CD4-positive, alpha-beta T cell (primary cell): ENCODE measurements around the gene NMRK1. TPM values are rescaled to one million over a fixed set of nuclear protein-coding genes. Genes with fewer than 3 reads are reported as not detected.

Experiments
- ATAC-seq: fragments of 200-7000 bp; cut with Tn5 transposase; one replicate; pipeline ENCODE4 v1.10.0; 2022; ENCODE audit warnings: mild to moderate bottlenecking; ENCODE audit not compliant: poor library complexity
- CTCF ChIA-PET: fragments of 350-600 bp; sonication (Branson Sonifier 250); formaldehyde crosslinking; loops from one replicate; lab custom pipeline; 2021; ENCODE audit warnings: antibody characterized with exemption, inconsistent platforms; lab: Charles Lee
- POLR2A ChIA-PET: fragments of 350-600 bp; sonication (Branson Sonifier 250); formaldehyde crosslinking; loops from one replicate; lab custom pipeline; 2021; ENCODE audit warnings: antibody characterized with exemption, inconsistent platforms; lab: Charles Lee
- DNase-seq, 14 experiments: peaks; one replicate each; pipeline ENCODE4 v3.0.0-alpha.2; 2013 to 2020; ENCODE audit warnings: mixed read lengths in 2 of 14
- H3K27ac ChIP-seq, 2 donors: one replicate each; pipeline versions ENCODE4 v1.5.1 to v1.7.0; 2013; ENCODE audit warnings: low read length in 2 of 2, low read depth in 1 of 2, mild to moderate bottlenecking in 1 of 2
- H3K27me3 ChIP-seq, 2 experiments: 1 replicate in 1 of 2; 2 replicates in 1 of 2; pipeline versions ENCODE4 v1.6.1 to v1.7.0; 2013; ENCODE audit warnings: low read length in 2 of 2, control low read depth in 1 of 2, mild to moderate bottlenecking in 1 of 2, moderate library complexity in 1 of 2; ENCODE audit not compliant: insufficient read depth in 2 of 2, control insufficient read depth in 1 of 2
- H3K36me3 ChIP-seq: one replicate; pipeline ENCODE4 v1.6.1; 2013; ENCODE audit warnings: low read length, control low read depth; ENCODE audit not compliant: insufficient read depth
- H3K4me1 ChIP-seq: one replicate; pipeline ENCODE4 v1.6.1; 2013; ENCODE audit warnings: low read length, control low read depth; ENCODE audit not compliant: insufficient read depth
- H3K4me3 ChIP-seq: one replicate; pipeline ENCODE4 v1.5.1; 2013; ENCODE audit warnings: mild to moderate bottlenecking, low read length, moderate library complexity
- H3K9me3 ChIP-seq, 2 experiments: 1 replicate in 1 of 2; 2 replicates in 1 of 2; pipeline versions ENCODE4 v1.6.1 to v1.7.0; 2013; ENCODE audit warnings: low read length in 2 of 2, mild to moderate bottlenecking in 2 of 2, control low read depth in 1 of 2, moderate library complexity in 1 of 2; ENCODE audit not compliant: control insufficient read depth in 1 of 2, insufficient read depth in 1 of 2
- H3K27ac Mint-ChIP-seq: one replicate; pipeline ENCODE4 v1.8.0; 2020; ENCODE audit warnings: mixed read lengths
- H3K27me3 Mint-ChIP-seq: one replicate; pipeline ENCODE4 v1.8.0; 2021; ENCODE audit warnings: mixed read lengths
- H3K36me3 Mint-ChIP-seq: one replicate; pipeline ENCODE4 v1.8.0; 2021; ENCODE audit warnings: low read depth, mixed read lengths
- H3K4me1 Mint-ChIP-seq: one replicate; pipeline ENCODE4 v1.8.0; 2021; ENCODE audit warnings: low read depth, mixed read lengths
- H3K4me3 Mint-ChIP-seq: one replicate; pipeline ENCODE4 v1.8.0; 2020; ENCODE audit warnings: mild to moderate bottlenecking, mixed read lengths
- H3K9me3 Mint-ChIP-seq: one replicate; pipeline ENCODE4 v1.8.0; 2020; ENCODE audit warnings: mixed read lengths
- CTCF ChIP-seq: fragments of 200-600 bp; IDR thresholded peaks from one replicate; pipeline ENCODE4 v1.8.0; 2022; ENCODE audit warnings: antibody characterized with exemption, mild to moderate bottlenecking
- intact Hi-C, 2 experiments: fragments of 100-400 bp; cut with DNase I in 1 of 2; cut with micrococcal nuclease in 1 of 2; formaldehyde crosslinking; loops; one replicate each; pipeline versions ENCODE4 v1.15.1 to v1.9.0; 2023 to 2025; cut with DNase I, micrococcal nuclease
- total RNA-seq, 174 experiments: library from RNA in 2 of 174; stranded (reverse) in 2 of 174; gene quantifications; one replicate each; pipeline ENCODE4 v1.2.3 and lab custom pipeline; 2021 to 2026

Gene NMRK1
- total RNA-seq, 2 experiments from 2014 or later: 45.3 to 46.5 TPM

GRCh38 chr9:75061169-75061568 is 26.8 kb downstream of the NMRK1 start:
- POLR2A ChIA-PET: no interaction called here
- Histone ChIP-seq H3K4me1 (no peaks in the 10 kb centered on the region), H3K27me3 (no peaks in the 10 kb centered on the region), H3K9me3 (no peaks in the 10 kb centered on the region), H3K4me3 (no peak overlapping the region), H3K36me3 (peaks cover 32% of the 10 kb centered on the region), H3K27ac (no peak overlapping the region)
- ATAC-seq (no peak), DNase-seq (no peak)
- intact Hi-C loops: no loop called here
- Mint-ChIP-seq H3K36me3 (peaks cover 71% of the 10 kb centered on the region), H3K4me3 (no peak overlapping the region), H3K27ac (no peak overlapping the region), H3K4me1 (no peaks in the 10 kb centered on the region), H3K9me3 (no peaks in the 10 kb centered on the region), H3K27me3 (no peaks in the 10 kb centered on the region)
- TF ChIP-seq CTCF: no peak
- CTCF ChIA-PET: no interaction called here

- Mint-ChIP-seq H3K36me3 (peaks cover 12% of the 10 kb centered on the region), H3K4me1 (no peaks in the 10 kb centered on the region), H3K27me3 (no peaks in the 10 kb centered on the region), H3K27ac (no peak overlapping the region), H3K4me3 (no peak overlapping the region), H3K9me3 (no peaks in the 10 kb centered on the region)
- H3K4me3 ChIP-seq: no peak overlapping the region
- POLR2A ChIA-PET: no interaction called here
- no peak for TF ChIP-seq CTCF
- H3K27ac ChIP-seq: no peak overlapping the region
- ATAC-seq: no peak
- H3K27me3 ChIP-seq: no peaks in the 10 kb centered on the region
- CTCF ChIA-PET: no interaction called here
- H3K36me3 ChIP-seq: no peaks in the 10 kb centered on the region
- no peaks in the 10 kb centered on the region for H3K4me1 ChIP-seq
- intact Hi-C loops: no loop called here
- no peak for DNase-seq
- peaks cover 0 to 7% of the 10 kb centered on the region in 2 experiments for H3K9me3 ChIP-seq
These were observed 33.5 kb downstream of the NMRK1 start for GRCh38 chr9:75054368-75055001.

GRCh38 chr9:75053869-75054268 is 34.1 kb downstream of the NMRK1 start:
- Mint-ChIP-seq H3K4me1 (no peaks in the 10 kb centered on the region), H3K36me3 (peaks cover 6% of the 10 kb centered on the region), H3K9me3 (no peaks in the 10 kb centered on the region), H3K27me3 (no peaks in the 10 kb centered on the region), H3K27ac (no peak overlapping the region), H3K4me3 (no peak overlapping the region)
- ATAC-seq (no peak), DNase-seq (no peak)
- intact Hi-C loops: no loop called here
- peaks cover 0 to 7% of the 10 kb centered on the region in 2 experiments for H3K9me3 ChIP-seq
- TF ChIP-seq CTCF: no peak
- no peaks in the 10 kb centered on the region for H3K27me3 ChIP-seq
- H3K4me3 ChIP-seq: no peak overlapping the region
- H3K27ac ChIP-seq: no peak overlapping the region
- H3K36me3 ChIP-seq: no peaks in the 10 kb centered on the region
- no peaks in the 10 kb centered on the region for H3K4me1 ChIP-seq
- POLR2A ChIA-PET: no interaction called here
- CTCF ChIA-PET: no interaction called here
